Stimulated activated CD8-positive, alpha-beta memory T cell treated with anti-CD3 and anti-CD28 coated beads, Interleukin-7, amount 100 ng/mL, for 1 hour (primary cell): ENCODE results near the gene FGF4.
"Not testable (repeated sequence)": the region's sequence is repeated elsewhere in the genome, so short reads cannot be mapped to it uniquely, and the experiment has no call there.

Experiments
- DNase-seq, 2 donors: peaks; one replicate each; pipeline ENCODE4 v3.0.0-alpha.2; 2020; ENCODE audit warnings: low read depth in 2 of 2

Gene FGF4

DNA sequence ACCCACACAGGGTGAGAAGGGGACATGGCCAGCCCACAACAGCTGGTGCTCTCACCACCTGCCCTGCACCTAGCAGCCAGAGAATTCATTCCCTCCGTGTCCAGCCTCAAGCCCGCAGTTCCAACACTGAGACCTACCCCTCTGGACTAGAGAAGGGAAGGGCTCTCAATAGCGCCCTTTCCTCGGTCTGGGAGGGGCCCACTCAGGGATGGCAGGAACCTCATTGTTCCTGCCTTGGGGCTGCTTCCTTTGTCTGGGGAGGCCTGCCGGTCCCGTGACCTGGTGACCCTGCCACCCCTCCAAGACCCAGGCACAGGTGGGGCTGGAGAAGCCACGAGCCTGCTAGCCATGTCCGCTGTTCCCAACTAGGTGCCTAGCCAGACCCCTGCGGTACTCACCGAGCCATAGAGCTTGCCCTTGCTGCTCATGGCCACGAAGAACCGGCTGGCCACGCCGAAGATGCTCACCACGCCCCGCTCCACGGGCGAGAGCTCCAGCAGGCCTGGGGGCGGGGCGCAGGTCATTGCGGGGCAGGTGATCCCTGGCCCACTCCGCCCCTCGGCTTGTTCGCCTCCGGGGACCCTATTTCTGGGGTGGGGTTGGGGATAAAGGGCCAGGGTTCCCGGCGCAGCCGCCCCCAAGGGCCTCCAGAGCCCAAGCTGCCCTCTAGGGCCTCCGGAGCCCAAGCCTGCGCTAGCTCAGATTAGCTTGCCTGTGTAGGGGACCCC is 1.4 kb downstream of the FGF4 start:
- DNase-seq = no peak

DNA sequence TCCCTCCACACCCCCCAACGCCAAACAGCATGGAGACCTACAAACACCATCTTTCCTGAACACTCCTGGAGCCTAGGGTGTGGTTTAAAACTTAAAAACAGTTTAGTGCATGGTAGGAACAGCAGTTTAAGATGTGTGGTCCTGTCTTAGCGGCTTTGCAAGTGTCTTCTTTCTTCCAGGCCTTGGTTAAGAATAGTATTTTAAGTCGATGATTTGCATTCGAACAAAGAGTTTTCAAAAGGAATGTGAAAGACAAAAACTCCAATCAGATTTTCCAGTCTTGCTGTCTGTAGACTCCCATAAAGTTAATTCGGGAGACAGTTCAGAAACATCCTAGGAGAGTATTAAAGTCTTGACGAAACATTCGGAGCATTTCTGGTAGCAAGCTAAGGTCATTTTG is 3.7 kb downstream of the FGF4 start:
- no peak for DNase-seq

DNA sequence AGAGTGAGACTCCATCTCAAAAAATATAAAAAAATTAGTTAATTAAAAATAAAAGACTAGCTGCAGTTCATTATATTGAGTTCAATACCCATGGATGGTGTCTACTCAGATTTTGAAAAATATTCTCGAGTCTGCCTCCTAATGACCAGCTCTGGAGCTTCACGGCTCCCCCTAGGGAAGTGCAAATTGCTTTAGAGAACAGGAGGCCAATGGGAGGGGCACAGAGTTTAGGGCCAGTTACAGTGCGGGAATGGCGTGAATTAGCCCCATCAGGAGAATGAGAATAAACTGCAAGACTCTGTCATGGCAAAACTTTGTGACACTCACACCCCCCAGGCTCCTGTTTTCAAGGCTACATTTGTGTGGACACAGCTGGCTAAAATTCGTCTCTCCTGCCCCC is 4.6 kb downstream of the FGF4 start:
- DNase-seq = no peak

DNA sequence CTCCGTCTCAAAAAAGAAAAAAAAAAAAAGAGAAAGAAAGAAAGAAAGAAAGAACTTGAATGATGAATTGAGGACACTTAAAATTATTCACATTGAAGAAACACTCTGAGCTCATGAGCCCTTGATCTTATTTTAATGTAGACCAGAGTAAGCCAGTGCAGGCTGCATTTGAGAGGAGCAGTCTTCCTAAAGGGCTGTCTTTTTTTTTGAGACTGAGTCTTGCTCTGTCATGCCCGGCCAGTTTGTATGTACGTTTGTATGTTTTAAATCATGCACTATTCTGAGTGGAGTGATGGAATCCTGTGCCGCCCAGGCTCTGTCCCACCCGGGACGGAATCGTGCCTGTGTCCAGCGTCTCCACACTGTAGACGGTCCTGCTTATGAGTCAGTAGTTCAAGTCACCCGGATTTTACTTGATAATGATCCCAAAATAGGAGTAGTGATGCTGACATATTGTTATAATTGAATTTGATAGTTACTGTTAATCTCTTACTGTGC is 9.6 kb downstream of the FGF4 start:
- no peak for DNase-seq

DNA sequence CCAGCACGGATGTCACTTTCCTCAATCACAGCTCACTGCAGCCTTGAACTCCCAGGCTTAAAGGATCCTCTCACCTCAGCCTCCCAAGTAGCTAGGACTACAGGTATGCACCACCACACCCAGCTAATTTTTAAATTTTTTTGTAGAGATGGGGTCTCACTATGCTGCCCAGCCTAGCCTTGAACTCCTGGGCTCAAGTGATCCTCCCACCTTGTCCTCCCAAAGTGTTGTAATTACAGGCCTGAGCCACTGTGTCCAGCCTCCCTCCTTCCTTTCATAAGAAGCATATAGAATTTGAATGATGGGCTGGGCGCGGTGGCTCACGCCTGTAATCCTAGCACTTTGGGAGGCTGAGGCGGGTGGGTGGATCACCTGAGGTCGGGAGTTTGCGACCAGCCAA is 10.2 kb downstream of the FGF4 start:
- not testable (repeated sequence) for DNase-seq

DNA sequence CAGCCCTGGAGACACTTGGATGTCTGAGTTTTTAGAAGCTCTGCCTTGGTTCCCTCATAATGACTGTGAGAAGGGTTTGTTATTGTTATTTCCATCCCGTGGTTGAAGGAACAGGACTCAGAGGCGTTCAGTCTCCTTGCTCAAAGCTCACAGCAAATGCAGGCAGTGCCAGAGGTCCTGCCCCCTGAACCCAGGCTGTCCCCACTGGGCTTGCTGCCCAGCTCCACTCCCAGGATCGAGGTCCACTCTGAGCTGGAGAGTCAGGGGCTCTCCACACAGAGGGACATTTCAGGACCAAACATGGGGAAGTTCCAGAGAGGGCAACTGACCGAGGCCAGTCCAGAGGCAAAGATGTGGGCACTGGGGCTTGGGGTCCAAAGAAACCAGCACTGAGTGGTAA is 14.8 kb downstream of the FGF4 start:
- no peak for DNase-seq

DNA sequence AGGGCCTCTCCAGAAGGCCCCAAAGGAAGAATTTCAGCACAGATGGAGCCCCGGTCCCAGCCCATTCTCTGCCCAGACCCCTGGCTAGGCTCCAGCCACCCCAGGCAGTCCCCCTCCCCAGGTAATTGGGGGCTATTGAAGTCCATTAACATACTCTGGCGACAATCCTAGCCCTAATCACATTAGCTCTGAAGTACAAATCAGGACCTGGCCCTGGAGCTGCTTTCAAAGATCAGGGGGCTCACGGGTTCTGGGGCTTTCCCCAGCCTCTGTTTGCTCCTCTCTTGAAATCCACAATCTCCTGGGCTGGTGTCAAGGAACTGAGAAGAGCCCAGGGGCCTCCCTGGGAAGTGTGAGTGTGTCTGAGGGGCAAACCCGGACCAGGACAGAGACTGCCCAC is 22.3 kb downstream of the FGF4 start:
- DNase-seq = no peak

DNA sequence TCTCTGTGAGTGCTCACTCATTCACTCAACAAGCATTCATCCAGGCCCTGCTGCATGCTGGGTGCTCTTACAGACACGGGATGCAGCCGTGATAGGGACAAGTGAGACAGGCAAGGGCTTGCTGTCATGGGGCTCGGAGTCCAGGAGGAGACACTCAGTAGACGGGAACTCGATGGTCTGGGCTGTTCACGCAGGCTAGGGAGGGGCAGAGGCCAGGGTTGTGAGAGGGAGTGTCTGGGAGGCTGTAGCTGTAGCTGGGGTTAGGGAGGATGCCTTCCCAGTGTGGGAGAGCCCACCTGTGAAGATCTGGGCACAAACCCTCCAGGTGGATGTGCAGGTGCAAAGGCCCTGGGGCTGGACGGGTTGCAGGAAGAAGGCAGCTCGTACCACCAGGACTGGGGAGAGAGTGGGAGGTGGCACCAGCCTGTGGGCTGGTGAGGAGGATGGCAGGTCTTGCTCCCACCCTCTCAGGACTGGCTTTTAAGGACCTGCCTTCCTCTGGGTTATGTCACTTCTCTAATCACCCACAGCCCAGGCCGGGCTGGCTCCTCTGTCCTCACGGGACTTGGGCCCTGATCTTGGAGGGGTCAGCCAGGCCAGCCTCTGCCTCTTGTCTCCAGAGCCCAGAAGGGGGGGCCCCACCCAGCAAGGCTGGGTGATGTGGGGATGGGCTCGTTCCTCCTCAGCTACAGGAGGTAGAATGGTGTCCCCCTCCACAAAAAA is 24.1 kb downstream of the FGF4 start:
- DNase-seq = no peak

DNA sequence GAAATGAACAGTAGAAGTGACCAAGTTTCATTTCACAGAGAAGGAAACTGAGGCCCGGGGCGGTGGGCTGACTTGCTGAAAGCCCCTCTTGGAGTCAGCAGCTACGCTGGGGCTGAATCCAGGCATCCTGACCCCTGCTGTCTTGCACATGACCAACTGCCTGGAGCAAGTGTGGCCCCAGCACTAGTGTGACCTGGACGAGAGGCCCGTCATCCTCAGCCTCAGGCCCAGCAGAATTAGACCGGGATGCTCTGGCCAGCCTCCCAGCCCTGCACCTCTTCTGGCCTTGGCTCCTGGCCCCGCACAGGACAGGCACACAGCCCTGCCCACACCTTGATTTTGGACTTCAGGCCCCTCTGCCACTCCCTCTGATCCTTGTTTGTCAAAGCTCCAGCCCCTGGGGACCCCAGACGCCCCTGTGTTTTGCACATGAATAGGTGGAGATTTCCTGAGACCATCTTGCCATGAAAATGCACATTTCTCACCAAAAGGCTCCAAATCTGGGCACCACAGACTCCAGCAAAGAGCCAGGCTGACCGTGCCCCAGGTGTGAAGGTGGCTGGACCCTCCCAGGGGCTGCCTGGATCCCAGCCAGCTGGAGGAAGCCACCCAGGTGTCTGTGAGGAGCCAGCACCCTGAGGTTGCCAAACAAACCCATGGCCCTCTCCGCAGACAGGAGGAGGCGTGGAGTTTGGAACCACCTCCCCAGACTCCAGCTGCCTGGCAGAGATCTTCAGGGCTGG is 24.9 kb downstream of the FGF4 start:
- no peak for DNase-seq

DNA sequence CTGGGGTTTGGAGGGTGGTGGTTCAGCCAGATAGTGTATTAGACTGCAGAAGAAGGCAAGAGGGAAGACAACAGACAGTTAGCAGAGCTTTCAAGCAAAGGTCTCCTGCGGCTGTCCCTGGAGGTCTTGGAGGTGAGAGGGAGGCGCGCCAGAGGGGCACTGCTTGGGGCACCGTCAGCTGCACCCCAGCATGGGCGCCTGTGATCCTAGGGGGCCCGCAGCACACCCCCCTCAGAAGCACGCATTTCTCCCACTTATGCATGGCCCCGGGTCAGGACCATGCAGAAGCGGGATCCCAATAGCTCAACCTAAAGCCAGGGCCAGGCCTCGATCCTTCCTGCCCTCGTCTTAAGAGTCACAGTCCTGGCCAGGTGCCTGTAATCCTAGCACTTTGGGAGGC is 26.5 kb downstream of the FGF4 start:
- DNase-seq = no peak

DNA sequence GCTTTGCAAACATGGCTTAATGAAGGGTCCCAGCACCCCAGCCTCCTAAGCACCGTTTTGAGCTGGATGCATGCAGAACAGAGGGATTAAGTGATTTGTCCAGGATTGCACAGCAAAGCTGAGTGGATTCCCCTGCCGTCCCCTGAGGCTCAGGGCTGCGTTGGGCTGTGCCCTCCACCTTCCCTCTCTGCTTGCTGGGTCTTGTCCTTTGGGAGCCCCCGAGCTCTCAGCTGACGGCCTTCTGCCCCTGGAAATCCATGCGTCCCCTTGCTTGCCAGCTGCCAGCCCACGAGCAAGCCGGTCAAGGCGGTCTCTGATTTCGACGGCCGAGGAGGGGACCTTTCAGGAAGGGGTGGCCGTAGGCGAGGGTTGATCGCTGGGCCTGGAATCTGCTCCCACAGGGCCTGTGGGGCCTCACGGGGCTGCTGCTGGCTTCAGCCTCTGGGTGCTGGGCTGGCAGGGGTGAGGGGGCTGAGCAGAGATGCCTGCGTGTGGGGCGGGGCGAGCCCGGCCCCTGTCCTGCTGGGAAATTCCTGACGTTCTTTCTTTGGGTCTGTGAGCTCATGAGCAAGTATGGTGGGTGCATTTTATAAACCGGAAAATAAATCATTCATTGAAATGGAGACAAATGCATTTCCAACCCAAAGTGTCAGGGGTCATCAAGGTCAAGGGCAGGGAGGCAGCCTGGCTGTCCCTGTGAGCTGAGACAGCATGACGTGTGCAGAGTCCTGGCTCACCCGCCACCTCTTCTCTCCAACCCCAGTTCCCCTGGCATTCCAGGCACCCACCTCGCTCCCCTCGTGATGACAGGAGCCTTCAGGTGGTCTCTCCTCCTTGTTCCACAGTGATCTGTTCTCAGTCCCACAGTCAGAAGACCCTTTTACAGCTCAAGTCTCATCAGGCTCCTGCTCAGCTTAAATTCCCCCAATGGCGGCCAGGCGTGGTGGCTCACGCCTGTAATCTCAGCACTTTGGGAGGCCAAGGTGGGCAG is 28.1 kb downstream of the FGF4 start:
- no peak for DNase-seq

DNA sequence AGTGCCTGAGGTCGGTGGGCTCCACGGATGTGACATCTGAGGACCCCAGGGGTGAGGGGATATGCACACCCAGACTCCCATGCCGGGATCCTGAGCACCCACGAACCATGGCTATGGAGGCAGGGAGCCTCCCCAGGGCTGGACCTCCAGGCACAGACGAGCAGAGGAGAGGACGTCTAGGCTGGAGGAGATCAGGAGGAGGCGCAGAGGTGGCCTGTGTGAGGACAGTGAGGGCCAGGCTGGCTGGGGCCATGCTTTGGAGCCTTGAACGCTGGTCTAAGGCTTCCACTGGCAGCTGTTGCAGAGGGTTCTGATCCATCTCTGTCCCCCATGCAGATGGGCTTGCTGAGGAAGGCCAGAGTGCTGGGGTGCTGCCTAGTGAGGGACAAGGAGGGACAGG is 29.0 kb downstream of the FGF4 start:
- no peak for DNase-seq

DNA sequence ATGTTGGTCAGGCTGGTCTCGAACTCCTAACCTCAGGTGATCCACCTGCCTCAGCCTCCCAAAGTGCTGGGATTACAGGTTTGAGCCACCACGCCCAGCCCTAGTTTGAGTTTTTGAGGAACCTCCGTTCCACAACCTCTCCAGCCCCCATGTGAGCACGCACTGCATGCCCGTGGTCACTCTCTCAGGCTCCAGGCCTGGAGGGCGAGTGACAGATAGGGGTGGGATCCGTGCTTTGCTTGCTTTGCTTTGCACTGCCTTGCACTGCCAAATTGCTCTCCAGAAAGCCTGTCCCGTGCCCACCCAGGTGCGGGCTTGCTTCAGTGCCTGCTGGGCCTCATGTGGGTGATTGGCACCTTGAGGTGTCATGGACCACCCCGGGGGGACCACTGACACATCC is 29.9 kb downstream of the FGF4 start:
- no peak for DNase-seq

DNA sequence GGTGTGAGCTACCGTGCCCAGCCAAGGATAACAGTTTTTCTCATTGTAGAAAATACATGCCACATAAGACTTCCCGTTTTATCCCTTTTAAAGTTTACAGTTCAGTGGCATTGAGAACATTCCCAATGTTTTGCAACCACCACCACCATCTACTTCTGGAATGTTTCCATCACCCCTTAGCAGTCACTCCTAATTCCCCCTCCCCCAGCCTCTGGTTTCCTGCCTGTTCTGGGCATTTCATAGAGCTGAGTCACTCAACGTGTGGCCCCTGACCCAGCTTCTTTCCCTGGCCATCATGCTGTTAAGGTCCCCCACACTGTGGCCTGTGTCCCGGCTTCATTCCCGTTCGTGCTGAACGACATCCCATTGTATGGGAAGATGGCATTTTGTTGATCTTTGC is 30.7 kb downstream of the FGF4 start:
- DNase-seq = no peak

DNA sequence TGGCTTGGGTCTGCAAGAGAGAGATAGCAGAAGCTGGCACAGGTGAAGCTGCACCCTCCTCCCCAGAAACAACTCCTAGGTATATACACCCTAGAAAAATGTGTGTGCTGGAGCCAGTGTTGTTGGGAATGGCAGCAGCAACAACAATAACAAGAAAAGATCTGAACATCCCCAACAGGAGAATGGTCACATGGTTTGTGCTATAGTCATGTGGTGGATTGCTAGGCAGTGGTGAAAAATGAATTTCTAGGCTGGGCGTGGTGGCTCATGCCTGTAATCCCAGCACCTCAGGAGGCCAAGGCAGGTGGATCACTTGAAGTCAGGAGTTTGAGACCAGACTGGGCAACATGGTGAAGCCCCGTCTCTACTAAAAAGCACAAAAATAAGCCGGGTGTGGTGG is 40.3 kb downstream of the FGF4 start:
- no peak for DNase-seq

DNA sequence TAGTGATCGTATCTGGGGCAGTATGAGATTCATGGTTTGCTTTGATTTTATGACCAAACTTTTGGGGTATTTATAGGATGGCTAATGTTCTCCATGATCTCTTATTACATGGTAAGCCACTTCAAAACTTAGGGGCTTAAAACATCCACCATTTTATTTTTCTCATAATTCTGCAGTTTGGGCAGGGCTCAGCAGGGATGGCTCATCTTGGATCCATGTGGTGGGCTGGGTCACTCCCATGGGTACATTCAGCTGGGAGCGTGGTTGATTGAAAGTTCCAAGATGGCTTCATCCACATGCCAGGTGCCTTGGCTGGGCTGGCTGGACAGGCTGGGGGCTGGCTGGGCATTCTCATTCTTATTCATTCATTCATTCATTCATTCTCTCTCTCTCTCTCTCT is 40.8 kb downstream of the FGF4 start:
- no peak for DNase-seq

DNA sequence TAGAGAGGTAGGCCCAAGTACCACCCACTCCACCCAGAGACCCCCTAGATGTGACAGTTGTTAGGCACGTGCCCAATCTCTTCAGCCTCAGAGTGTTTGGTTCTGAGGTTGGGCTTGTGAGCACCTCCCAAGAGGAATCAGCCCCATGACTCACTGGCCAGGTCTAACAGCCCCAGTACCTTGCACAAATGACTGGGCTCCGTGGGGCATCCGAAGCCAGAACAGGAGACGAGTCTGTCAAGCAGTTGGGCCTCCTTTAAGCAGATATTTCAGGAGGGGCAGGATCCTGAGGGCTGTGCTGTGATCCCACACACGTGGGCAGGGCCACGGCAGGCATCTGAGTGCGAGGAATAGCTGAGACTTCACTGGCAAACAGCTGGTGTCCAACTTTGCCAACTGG is 42.2 kb downstream of the FGF4 start:
- DNase-seq = no peak

DNA sequence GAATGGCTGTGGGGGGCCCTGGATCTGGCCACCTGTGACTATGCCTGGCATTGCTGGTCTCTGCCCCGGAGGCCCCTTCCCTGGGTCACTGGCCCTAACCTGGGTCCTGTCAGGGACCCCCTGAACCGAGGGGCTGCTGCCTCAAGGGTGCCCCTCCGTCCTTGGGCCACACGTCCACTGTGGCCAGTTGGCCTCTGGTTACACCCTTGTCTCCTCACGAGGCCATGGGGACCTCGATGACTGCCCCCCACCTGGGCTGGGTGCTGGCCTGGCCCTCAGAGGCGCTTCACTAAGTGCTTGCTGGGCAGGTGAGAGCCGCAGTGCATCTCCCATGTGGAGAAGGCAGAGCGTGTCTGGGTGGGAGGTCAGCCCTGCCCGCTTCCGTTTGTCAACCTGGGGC is 44.0 kb downstream of the FGF4 start:
- no peak for DNase-seq

DNA sequence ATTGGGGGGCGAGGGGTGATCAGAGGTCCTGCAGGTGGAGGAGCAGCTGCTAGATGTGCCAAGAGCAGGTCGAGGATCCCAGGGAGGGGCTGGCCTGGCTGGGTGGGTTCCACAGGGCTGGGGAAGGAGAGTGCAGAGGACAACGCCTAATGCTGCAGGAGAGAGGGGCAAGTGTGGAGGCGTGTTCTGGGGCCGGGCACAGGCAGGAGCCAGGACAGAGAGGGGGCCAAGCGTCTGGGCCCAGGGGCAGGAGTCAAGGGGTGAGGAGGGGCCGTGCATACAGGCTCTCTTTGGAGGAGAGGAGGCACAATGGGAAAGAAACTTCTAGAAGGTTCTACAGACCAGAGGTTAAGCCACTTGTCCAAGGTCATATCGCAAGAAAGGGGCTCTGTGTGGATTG is 44.6 kb downstream of the FGF4 start:
- DNase-seq = no peak

DNA sequence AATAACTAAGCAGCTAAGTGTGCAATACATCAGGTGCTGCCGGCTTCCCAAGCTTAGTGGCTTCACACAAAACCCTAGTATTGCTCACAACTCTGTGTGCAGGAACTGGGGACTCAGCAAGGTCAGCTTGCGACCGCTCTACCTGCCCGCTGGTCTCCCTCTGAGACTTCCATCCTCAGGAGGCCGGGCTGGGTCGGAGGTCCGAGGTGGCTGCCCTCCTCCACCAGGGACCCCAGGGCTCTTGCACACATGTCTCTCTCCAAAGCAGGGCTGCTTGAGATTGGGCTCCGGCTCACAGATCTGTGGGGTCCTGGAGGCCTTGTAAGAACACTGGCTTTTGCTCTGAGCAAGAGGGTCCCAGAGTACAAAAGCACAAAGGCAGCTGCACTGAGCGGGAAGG is 45.9 kb downstream of the FGF4 start:
- DNase-seq = no peak

DNA sequence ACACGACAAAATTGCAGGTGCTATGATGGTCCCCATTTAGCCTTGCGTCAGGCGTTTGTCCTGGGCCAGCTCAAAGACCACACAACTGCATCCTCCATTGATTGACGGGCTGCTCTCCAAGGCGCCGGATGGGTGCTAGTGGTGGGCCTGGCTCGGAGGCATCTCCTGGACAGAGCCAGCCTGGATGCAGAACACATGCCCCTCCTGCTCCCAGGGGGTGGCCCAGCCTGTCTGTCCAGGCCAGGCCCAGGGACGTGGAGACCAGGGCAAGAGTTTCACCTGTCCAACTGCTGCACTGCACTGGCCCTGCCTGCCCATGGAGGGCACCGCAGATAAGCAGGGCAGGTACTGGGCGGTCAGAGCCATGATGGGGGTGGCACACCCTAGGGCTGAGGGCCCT is 47.9 kb downstream of the FGF4 start:
- DNase-seq = no peak

DNA sequence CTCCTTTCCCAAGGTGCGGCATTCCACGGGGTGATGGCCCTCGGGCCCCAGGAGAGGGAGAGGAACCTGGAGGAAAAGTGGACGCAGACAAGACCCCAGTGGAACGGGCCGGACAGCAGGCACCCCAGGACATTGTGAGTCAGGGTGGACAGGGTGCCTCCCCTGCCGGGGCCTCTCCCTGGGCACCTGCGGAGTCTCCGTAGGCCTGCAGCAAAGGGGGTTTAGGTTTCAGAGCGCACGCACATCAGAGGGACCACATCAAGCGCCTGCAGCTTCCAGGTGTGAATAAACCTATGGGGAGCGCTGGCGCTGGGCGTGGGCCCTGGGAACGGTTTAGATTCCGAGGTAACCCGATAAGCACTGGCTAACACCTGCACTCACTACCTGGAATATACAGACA is 48.7 kb downstream of the FGF4 start:
- no peak for DNase-seq
